Cerebellar nuclear complex (tissue), 1 donor: Measurements from ENCODE around the gene OBP2B.

Experiments
- DNase-seq, 2 experiments: peaks; one replicate each; lab custom pipeline; 2025; lab: John Stamatoyannopoulos, UW

OBP2B gene

DNA sequence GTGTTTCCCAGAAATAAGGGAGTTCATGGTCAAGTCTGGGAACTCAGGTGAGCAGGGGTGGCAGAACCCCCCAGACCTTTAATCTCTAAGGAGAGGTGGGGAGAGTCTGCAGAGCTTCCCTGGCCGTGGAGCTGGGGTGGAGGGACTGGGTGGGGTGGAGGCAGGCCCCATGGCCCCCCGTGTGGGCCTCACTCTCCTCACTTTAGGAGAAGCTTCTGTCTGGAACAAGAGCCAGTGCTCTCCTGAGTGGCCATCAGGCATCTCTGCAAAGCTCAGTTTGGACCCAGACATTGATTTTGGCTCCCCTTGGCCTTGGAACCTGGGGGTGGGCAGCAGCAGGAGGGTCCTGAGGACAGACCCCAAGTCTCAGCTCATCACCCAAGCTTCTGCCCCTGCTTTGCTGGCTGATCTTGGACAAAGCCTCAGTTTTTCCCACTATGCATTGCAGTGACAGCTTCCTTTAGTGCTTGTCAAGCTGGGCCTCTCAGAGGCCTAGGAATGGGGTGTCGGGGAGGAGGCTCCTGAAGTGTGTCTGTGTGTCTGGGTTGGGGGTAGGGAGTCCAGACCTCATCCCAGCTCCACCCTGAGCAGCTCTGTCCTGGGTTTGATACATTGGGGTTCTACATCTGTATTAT, 41.8 kb downstream of the OBP2B start:
- no peak for DNase-seq

DNA sequence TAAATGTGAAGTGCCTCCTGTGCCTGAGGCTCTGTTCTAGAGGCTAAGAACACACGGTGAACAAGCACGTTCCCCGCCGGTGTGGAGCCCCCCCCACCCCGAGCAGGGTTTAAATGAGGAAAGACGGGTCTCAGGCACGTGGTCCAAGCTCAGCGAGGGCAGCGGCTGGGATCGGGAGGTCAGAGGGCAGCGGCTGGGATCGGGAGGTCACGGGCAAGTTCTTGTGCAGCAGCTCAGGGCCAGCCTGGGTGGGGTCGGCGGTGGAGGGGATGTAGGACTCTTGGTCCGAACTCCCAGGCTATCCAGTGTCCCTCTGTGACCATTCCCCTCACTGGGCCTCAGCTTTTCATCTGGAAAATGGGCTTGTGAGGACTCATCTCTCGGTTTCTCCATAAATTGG, 42.7 kb downstream of the OBP2B start:
- DNase-seq: no peak

DNA sequence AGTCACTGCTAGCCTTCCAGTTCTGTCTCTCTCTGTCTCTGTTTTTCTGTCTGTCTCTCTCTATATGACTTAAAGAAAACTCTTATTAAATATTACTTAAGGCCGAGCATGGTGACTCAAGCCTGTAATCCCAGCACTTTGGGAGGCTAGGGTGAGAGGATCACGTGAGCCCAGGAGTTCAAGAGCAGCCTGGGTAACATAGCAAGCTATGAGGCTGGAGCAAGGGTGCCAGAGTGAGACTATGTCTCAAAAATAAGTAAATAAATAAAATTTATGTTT, 43.7 kb downstream of the OBP2B start:
- no peak for DNase-seq

DNA sequence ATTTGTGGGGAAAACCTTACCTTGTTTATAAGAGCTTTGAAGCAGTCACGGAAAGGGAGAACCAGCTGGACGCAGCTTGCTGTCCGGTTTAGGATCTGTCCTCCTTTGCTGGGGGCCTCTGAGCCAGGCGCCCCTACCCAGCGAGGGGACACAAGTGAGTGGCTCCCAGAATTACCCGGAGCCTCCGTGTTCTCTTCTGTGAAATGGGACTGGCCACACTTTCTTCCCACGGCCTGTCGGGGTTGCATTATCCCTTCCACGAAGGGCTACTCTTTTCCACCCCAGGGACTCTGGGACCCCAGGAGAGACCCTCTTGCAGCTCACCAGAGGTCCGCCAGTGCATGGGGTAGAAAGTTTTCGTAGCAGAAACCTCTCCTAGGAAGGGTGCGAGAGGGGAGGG, 44.9 kb downstream of the OBP2B start:
- no peak for DNase-seq

DNA sequence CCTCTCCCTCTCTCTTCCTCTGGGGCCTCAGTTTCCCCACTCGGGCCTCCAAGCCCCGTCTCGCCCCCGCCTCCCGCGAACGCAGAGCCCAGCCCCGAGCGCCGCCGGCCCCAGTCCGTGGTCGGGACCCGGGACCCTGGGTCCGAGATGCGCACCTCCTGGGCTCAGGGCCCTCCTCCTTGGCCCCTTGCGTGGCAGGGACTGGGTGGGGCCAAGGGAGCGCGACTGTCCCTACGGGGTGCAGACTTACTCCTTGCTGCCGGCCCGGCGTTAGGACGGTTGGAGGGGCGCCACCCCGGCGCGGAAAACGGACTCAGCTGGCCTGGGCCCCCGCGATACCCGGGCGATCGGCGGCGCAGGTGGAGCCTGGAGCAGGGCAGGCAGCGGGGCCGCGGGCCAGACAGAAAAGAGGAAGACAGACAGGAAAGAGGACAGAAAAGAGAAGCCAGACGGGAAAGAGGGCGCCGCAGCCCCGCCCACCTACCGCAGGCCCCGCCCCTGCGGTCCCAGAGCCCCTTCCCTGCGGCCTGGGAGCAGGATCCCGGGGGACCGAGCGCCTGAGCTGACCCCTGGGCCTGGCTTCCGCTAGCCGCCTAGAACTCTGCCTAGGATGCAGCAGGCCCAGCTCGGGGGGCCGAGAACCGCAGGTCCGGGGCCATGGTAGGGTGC, 45.4 kb downstream of the OBP2B start, which contains the start of gene GBGT1:
GBGT1 (minus strand) TSS at position 411 of the 669 bp plus-strand sequence. CDS start 1,502 bp downstream, outside the sequence.
- DNase-seq: peak in 1 of 2 experiments; percentile 13

DNA sequence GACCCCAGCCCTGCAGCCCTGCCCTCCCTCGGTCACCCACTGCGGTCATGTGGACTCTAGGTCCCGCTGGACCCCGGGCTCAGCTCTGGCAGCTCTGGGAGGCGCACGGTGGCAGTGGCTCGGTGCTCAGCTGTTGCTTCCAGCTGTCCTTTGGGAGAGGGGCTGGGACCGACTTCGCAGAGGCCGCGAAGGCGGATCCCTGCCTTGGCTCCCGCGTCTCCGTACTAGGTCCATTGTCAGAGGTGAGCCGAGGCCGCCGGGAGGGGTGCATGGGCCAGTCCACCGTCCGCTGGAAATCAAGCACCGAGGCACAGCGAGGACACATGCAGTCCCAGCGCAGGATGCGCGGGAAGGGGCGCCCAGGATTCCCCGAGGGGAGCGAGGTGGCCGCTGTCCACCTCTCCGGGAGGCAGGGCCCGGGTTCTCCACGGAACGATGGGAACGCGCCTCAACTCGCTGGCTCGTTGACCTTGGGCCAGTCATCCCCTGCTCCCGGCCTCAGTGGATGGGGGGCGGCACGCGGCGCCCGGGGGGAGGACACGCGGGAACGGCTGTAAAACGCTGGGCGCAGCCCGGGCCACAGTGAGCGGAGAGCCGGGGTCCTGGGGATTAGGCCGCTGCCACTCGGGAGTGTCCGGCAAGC, 46.1 kb downstream of the OBP2B start:
- no peak for DNase-seq

DNA sequence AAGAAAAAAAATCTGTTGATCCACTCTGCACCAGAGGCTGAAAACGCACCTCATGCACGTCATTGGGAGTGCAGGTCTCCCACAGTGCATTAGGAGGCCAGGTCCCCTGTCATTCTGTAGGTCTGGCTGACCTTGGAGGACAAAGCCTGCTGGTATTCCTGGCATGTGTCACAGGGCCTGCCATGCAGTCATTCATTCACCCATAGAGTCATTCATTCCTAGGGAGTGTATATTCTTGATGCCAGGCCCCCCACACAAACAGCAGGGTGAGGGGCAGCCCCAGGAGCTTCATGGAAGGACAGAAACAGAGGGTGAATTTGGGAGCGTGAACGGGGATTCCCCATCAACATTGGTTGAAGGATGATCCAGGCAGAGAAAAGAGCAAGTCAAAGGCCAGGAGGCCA, 47.5 kb downstream of the OBP2B start:
- no peak for DNase-seq

DNA sequence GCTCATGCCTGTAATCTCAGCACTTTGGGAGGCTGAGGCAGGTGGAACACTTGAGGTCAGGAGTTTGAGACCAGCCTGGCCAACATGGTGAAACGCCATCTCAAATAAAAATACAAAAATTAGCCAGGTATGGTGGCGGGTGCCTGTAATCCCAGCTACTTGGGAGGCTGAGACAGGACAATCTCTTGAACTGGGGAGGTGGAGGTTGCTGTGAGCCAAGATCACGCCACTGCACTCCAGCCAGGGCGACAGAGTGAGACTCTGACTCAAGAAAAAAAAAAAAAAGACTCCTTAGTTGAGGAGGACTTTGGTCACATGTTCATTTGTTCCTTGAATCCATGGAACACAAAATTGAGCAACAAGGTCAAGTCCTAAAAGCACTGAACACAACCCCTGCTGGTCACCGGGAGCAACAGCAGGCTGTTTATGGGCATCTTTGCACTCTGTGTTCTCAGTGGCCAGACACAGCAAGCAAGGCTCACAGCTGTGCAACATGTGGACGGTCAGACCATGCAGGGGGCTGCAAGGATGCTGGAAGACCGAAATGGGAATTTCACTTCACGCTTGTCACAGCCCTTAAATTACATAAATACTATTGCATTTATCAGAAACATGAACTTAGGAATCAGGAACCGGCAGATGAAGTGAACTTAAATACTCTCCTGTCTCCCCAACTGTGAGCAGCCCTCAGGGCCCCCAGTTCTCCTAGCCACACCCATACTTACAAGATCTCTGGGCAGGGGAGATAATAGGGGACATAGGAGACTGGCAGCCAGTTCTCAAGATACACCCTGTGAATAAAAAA, 48.1 kb downstream of the OBP2B start:
- DNase-seq: peak in 1 of 2 experiments; percentile 7

DNA sequence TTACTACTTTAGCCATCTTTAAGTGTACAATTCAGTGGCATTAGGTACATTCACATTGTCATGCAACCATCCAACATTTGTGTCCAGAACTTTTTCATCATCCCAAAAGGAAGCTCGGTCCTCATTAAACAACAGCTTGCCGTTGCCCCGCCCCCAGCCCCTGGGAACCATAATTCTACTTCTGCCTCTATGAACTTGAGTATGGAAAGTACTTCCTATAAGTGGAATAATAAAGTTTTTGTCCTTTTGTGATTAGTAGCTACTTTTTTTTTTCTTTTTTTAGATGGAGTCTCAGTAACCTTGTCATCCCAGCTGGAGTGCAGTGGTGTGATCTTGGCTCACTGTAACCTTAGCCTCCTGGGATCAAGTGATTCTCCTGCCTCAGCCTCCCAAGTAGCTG, 50.4 kb downstream of the OBP2B start:
- DNase-seq: no peak
